ENCODE measurements around the gene GRM7. TPM values are rescaled to one million over a fixed set of nuclear protein-coding genes. Genes with fewer than 3 reads are reported as not detected.

GRM7 gene
- total RNA-seq, 1 experiment from 2014 or later = not detected

GRCh38 chr3:7504886-7505775, 644.2 kb downstream of the GRM7 start (continued):
- peak; percentile 60 for TF ChIP-seq SRF (IDR thresholded peaks at IDR 0.05; ENCODE audit: low read depth)
- peak; percentile 23; the same call in 1 of the 2 replicates for TF ChIP-seq ATF3 (IDR thresholded peaks at IDR 0.05)
- TF ChIP-seq ELF1 (IDR thresholded peaks at IDR 0.05; ENCODE audit: borderline replicate concordance, low read depth) = no peak
- TF ChIP-seq CTCF (IDR thresholded peaks at IDR 0.05 in 2 of 3, conservative IDR thresholded peaks at IDR 0.05 in 1 of 3; ENCODE audit: borderline replicate concordance in 1 of 3, insufficient read depth in 1 of 3, low read depth in 2 of 3, low read length in 2 of 3) = 0 out of 6 replicates have a peak, but pooled peaks of 1 of the 3 experiments have one; percentile 20
- peak; percentile 88 for TF ChIP-seq SP1 (IDR thresholded peaks at IDR 0.05; ENCODE audit: low read depth)
- TF ChIP-seq REST (IDR thresholded peaks at IDR 0.05; ENCODE audit: low read depth) = no peak
- TF ChIP-seq ZFX (IDR thresholded peaks at IDR 0.05) = no peak
- no peak for TF ChIP-seq EGR1 (IDR thresholded peaks at IDR 0.05; ENCODE audit: low read depth)
- TF ChIP-seq ZNF274 (IDR thresholded peaks at IDR 0.05; ENCODE audit: low read depth, low read length) = no peak
- peak; percentile 26; the same call in 1 of the 2 replicates for TF ChIP-seq POLR2AphosphoS5 (IDR thresholded peaks at IDR 0.05; ENCODE audit: low read depth, low read length)
- TF ChIP-seq EZH2phosphoT487 (IDR thresholded peaks at IDR 0.05; ENCODE audit: borderline replicate concordance) = no peak
